H9 (cell line): ENCODE data around the gene CNOT10. TPM values are rescaled to one million over a fixed set of nuclear protein-coding genes. Genes with fewer than 3 reads are reported as not detected.

ENCODE experiments used
- DNase-seq: peaks from one replicate; pipeline ENCODE4 v3.0.0-alpha.2; 2017
- H2AFZ ChIP-seq: one replicate; pipeline ENCODE4 v1.6.1; 2013; ENCODE audit warnings: mild to moderate bottlenecking, low read length, control low read depth, moderate library complexity
- H2AK5ac ChIP-seq: 2 replicates; pipeline ENCODE4 v1.6.1; 2013; ENCODE audit warnings: low read length, control low read depth, mixed read lengths; ENCODE audit not compliant: insufficient read length
- H2BK120ac ChIP-seq: one replicate; pipeline ENCODE4 v1.6.1; 2013; ENCODE audit warnings: low read depth, mild to moderate bottlenecking, low read length, control low read depth, inconsistent platforms; ENCODE audit not compliant: poor library complexity, severe bottlenecking
- H2BK12ac ChIP-seq: 2 replicates; pipeline ENCODE4 v1.6.1; 2013; ENCODE audit warnings: low read length, control low read depth, mixed read lengths, low read depth; ENCODE audit not compliant: insufficient read length
- H2BK15ac ChIP-seq: 2 replicates; pipeline ENCODE4 v1.6.1; 2013; ENCODE audit warnings: low read depth, low read length, control low read depth
- H2BK20ac ChIP-seq: one replicate; pipeline ENCODE4 v1.6.1; 2013; ENCODE audit warnings: low read depth, mild to moderate bottlenecking, low read length, control low read depth, inconsistent platforms; ENCODE audit not compliant: poor library complexity, severe bottlenecking
- H2BK5ac ChIP-seq: 2 replicates; pipeline ENCODE4 v1.6.1; 2013; ENCODE audit warnings: low read length, control low read depth, mixed read lengths; ENCODE audit not compliant: insufficient read length
- H3K14ac ChIP-seq: 2 replicates; pipeline ENCODE4 v1.6.1; 2013; ENCODE audit warnings: low read length, control low read depth; ENCODE audit not compliant: insufficient read depth
- H3K18ac ChIP-seq: 2 replicates; pipeline ENCODE4 v1.6.1; 2013; ENCODE audit warnings: low read depth, mild to moderate bottlenecking, mixed read lengths, low read length, control low read depth; ENCODE audit not compliant: insufficient read length
- H3K23ac ChIP-seq: 2 replicates; pipeline ENCODE4 v1.6.1; 2013; ENCODE audit warnings: low read length, control low read depth, mixed read lengths, low read depth; ENCODE audit not compliant: insufficient read length
- H3K23me2 ChIP-seq: 2 replicates; pipeline ENCODE4 v1.6.1; 2013; ENCODE audit warnings: low read depth, mild to moderate bottlenecking, mixed read lengths, low read length, control low read depth; ENCODE audit not compliant: insufficient read length, poor library complexity, severe bottlenecking
- H3K27ac ChIP-seq: 2 replicates; pipeline ENCODE4 v1.5.1; 2013; ENCODE audit warnings: low read length, control low read depth, mixed read lengths, low read depth; ENCODE audit not compliant: insufficient read length
- H3K27me3 ChIP-seq: 2 replicates; pipeline ENCODE4 v1.6.1; 2013; ENCODE audit warnings: low read length, control low read depth, inconsistent platforms; ENCODE audit not compliant: insufficient read depth
- H3K4ac ChIP-seq: 2 replicates; pipeline ENCODE4 v1.6.1; 2013; ENCODE audit warnings: low read depth, mild to moderate bottlenecking, control low read depth, inconsistent platforms, low read length, moderate library complexity
- H3K4me1 ChIP-seq: 2 replicates; pipeline ENCODE4 v1.6.1; 2013; ENCODE audit warnings: low read length, control low read depth, inconsistent platforms; ENCODE audit not compliant: insufficient read depth
- H3K4me2 ChIP-seq: 2 replicates; pipeline ENCODE4 v1.6.1; 2013; ENCODE audit warnings: low read length, control low read depth, mixed read lengths; ENCODE audit not compliant: insufficient read length, insufficient read depth
- H3K56ac ChIP-seq: 2 replicates; pipeline ENCODE4 v1.6.1; 2013; ENCODE audit warnings: low read depth, mild to moderate bottlenecking, mixed read lengths, low read length, control low read depth; ENCODE audit not compliant: insufficient read length
- H3K79me1 ChIP-seq: 2 replicates; pipeline ENCODE4 v1.6.1; 2013; ENCODE audit warnings: low read depth, mild to moderate bottlenecking, moderate library complexity, low read length, control low read depth, inconsistent platforms; ENCODE audit not compliant: insufficient read depth, poor library complexity, severe bottlenecking
- H3K79me2 ChIP-seq: 2 replicates; pipeline ENCODE4 v1.6.1; 2013; ENCODE audit warnings: low read length, control low read depth, inconsistent platforms; ENCODE audit not compliant: insufficient read depth
- H3K9ac ChIP-seq: 2 replicates; pipeline ENCODE4 v1.6.1; 2013; ENCODE audit warnings: low read length, control low read depth, mixed read lengths; ENCODE audit not compliant: insufficient read length; ENCODE audit errors: extremely low read depth
- H3K9me3 ChIP-seq: one replicate; pipeline ENCODE4 v1.6.1; 2013; ENCODE audit warnings: low read depth, low read length, inconsistent platforms; ENCODE audit not compliant: control insufficient read depth
- H3T11ph ChIP-seq: one replicate; pipeline ENCODE4 v1.6.1; 2013; ENCODE audit warnings: mild to moderate bottlenecking, low read length, control low read depth, inconsistent platforms
- H4K20me1 ChIP-seq: one replicate; pipeline ENCODE4 v1.6.1; 2013; ENCODE audit not compliant: control insufficient read depth, insufficient read length, insufficient read depth
- H4K5ac ChIP-seq: 2 replicates; pipeline ENCODE4 v1.6.1; 2013; ENCODE audit warnings: low read depth, mild to moderate bottlenecking, mixed read lengths, low read length, control low read depth; ENCODE audit not compliant: insufficient read length
- H4K8ac ChIP-seq: replicated peaks from 2 replicates; pipeline ENCODE4 v1.6.1; 2013; ENCODE audit warnings: low read length, control low read depth, mixed read lengths, low read depth; ENCODE audit not compliant: insufficient read length
- H4K91ac ChIP-seq: 2 replicates; pipeline ENCODE4 v1.6.1; 2013; ENCODE audit warnings: low read depth, mild to moderate bottlenecking, moderate library complexity, mixed read lengths, low read length, control low read depth; ENCODE audit not compliant: insufficient read length
- H3K27ac Mint-ChIP-seq, 3 experiments: 2 replicates in 2 of 3; 3 replicates in 1 of 3; pipeline ENCODE4 v1.8.0; 2020 to 2021; ENCODE audit warnings: mixed read lengths in 3 of 3, mild to moderate bottlenecking in 1 of 3, moderate library complexity in 1 of 3
- H3K27me3 Mint-ChIP-seq: 2 replicates; pipeline ENCODE4 v1.8.0; 2021; ENCODE audit warnings: low read depth, mild to moderate bottlenecking, moderate library complexity, mixed read lengths
- H3K36me3 Mint-ChIP-seq, 3 experiments: 2 replicates in 2 of 3; 3 replicates in 1 of 3; pipeline ENCODE4 v1.8.0; 2020 to 2021; ENCODE audit warnings: low read depth in 3 of 3, mixed read lengths in 3 of 3; ENCODE audit not compliant: insufficient read depth in 1 of 3
- H3K4me1 Mint-ChIP-seq, 2 experiments: 2 replicates each; pipeline ENCODE4 v1.8.0; 2020; ENCODE audit warnings: mixed read lengths in 2 of 2
- H3K4me3 Mint-ChIP-seq, 2 experiments: 2 replicates in 1 of 2; 3 replicates in 1 of 2; pipeline ENCODE4 v1.8.0; 2020 to 2021; ENCODE audit warnings: mild to moderate bottlenecking in 2 of 2, mixed read lengths in 2 of 2, moderate library complexity in 1 of 2
- H3K9me3 Mint-ChIP-seq, 2 experiments: 2 replicates in 1 of 2; 3 replicates in 1 of 2; pipeline ENCODE4 v1.8.0; 2020; ENCODE audit warnings: mild to moderate bottlenecking in 2 of 2, mixed read lengths in 2 of 2, moderate library complexity in 1 of 2
- WGBS: extraction: QIAGEN DNeasy Blood & Tissue Kit; methylation state at CpG from one replicate; pipeline ENCODE4 v1.1.7; 2013; ENCODE audit warnings: missing lambda C conversion rate, low lambda C conversion rate, mixed read lengths; ENCODE audit not compliant: insufficient read length; ENCODE audit errors: extremely low coverage; 5-methylcytosine and 5-hydroxymethylcytosine counted together
- total RNA-seq: library from RNA; stranded (reverse); gene quantifications from 2 replicates; pipeline ENCODE4 v1.2.1, GENCODE V29; 2021
- TF ChIP-seq, protein P1 (sequence below): fragments of 200-600 bp; sonication (generic); conservative IDR thresholded peaks from 3 replicates; pipeline ENCODE4 v1.8.0; 2021; ENCODE audit warnings: antibody characterized with exemption, mild to moderate bottlenecking

Gene CNOT10
- total RNA-seq, 1 experiment from 2014 or later = 55.4 TPM

- no peak overlapping the region for H3K18ac ChIP-seq
- H3K9me3 Mint-ChIP-seq = no peaks in the 10 kb centered on the region
- H3K36me3 Mint-ChIP-seq = peaks cover 3 to 19% (median 17%) of the 10 kb centered on the region in 3 experiments; a peak in 6 of 7 replicates
- H3K9me3 ChIP-seq = no peaks in the 10 kb centered on the region
- peak; percentile 39 for DNase-seq
- H2BK20ac ChIP-seq = no peak overlapping the region
- H3K4ac ChIP-seq = no peak overlapping the region
- no peak overlapping the region for H2AFZ ChIP-seq
- H3K27ac ChIP-seq = no peak overlapping the region
- no peaks in the 10 kb centered on the region for H3K79me2 ChIP-seq
- H4K5ac ChIP-seq = no peak overlapping the region
- H3K4me1 Mint-ChIP-seq = peaks cover 44 to 53% of the 10 kb centered on the region in 2 experiments
- H3K23ac ChIP-seq = no peak overlapping the region
- no peak overlapping the region for H3K9ac ChIP-seq
- H3K27me3 ChIP-seq = no peaks in the 10 kb centered on the region
- TF ChIP-seq, protein P1, sequence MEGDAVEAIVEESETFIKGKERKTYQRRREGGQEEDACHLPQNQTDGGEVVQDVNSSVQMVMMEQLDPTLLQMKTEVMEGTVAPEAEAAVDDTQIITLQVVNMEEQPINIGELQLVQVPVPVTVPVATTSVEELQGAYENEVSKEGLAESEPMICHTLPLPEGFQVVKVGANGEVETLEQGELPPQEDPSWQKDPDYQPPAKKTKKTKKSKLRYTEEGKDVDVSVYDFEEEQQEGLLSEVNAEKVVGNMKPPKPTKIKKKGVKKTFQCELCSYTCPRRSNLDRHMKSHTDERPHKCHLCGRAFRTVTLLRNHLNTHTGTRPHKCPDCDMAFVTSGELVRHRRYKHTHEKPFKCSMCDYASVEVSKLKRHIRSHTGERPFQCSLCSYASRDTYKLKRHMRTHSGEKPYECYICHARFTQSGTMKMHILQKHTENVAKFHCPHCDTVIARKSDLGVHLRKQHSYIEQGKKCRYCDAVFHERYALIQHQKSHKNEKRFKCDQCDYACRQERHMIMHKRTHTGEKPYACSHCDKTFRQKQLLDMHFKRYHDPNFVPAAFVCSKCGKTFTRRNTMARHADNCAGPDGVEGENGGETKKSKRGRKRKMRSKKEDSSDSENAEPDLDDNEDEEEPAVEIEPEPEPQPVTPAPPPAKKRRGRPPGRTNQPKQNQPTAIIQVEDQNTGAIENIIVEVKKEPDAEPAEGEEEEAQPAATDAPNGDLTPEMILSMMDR = no peak
- no peak overlapping the region for H3T11ph ChIP-seq
- peaks cover 4% of the 10 kb centered on the region for H3K23me2 ChIP-seq
- peak overlapping the region; percentile 11 for H3K4me2 ChIP-seq
- no CpG with 5 or more reads among the region's 3 CpGs for WGBS
- peaks cover 16% of the 10 kb centered on the region; the same call in 1 of the 2 replicates for H3K4me1 ChIP-seq
- peak overlapping the region; percentile 58 to 75 for H3K4me3 Mint-ChIP-seq
- no peaks in the 10 kb centered on the region for H3K79me1 ChIP-seq
- no peaks in the 10 kb centered on the region for H4K20me1 ChIP-seq
- no peak overlapping the region for H4K8ac ChIP-seq
- H2BK120ac ChIP-seq = no peak overlapping the region
- no peak overlapping the region for H3K56ac ChIP-seq
- no peak overlapping the region for H2BK15ac ChIP-seq
- no peak overlapping the region for H2BK12ac ChIP-seq
- H2BK5ac ChIP-seq = no peak overlapping the region
- H4K91ac ChIP-seq = no peak overlapping the region
- no peaks in the 10 kb centered on the region for H3K27me3 Mint-ChIP-seq
- H2AK5ac ChIP-seq = no peak overlapping the region
- H3K14ac ChIP-seq = no peak overlapping the region
- peak overlapping the region; percentile 57 to 89 (median 59) for H3K27ac Mint-ChIP-seq
Measured at GRCh38 chr3:32782407-32782806, 97.4 kb downstream of the CNOT10 start.
